ENCODE data around the gene C9orf72. TPM values are rescaled to one million over a fixed set of nuclear protein-coding genes. Genes with fewer than 3 reads are reported as not detected.

C9orf72 gene
- total and polyA plus RNA-seq, 9 of the 15 experiments (the other 6 are each of a cell fraction or from before 2014, with no cell fraction given) = 2.3 to 7.3 (median 4.1) TPM

- H3K4me3 ChIP-seq = no peak overlapping the region
- H4K20me1 ChIP-seq (replicated peaks; ENCODE audit: control insufficient read depth, insufficient read depth, low read length) = no peaks in the 10 kb centered on the region
- 0 out of 5 replicates have a peak, but pooled peaks cover 0 to 6% of the 10 kb centered on the region in 2 experiments for H3K27me3 ChIP-seq (ENCODE audit: control insufficient read depth in 2 of 2, insufficient read depth in 2 of 2, low read length in 2 of 2)
- ChIA-PET CTCF (ENCODE audit: low intra/inter-chr PET ratio) (no interaction called here), POLR2A (interaction anchor here (0.6 kb wide), 1 partner anchor 58 kb away, joined by 3 read pairs; no protein-coding TSS in a partner anchor)
- H3K4me1 ChIP-seq (replicated peaks in 1 of 2; ENCODE audit: control insufficient read depth in 2 of 2, insufficient read depth in 2 of 2, low read length in 2 of 2) = no peaks in the 10 kb centered on the region
- in situ Hi-C loops (cut with MboI) (no loop called here), intact Hi-C loops (cut with micrococcal nuclease) (no loop called here)
- no peaks in the 10 kb centered on the region for H3K79me2 ChIP-seq (ENCODE audit: control insufficient read depth, insufficient read depth, low read length)
- H3K9me1 ChIP-seq (ENCODE audit: control insufficient read depth, insufficient read depth, low read length) = no peaks in the 10 kb centered on the region
- no CpG with 5 or more reads among the region's 11 CpGs for WGBS (ENCODE audit: insufficient coverage, low coverage, missing lambda C conversion rate)
- no peak overlapping the region for H3K27ac ChIP-seq (ENCODE audit: extremely low read depth, low read depth, low read length)
- H3K9ac ChIP-seq (ENCODE audit: insufficient read depth in 1 of 2, low read depth in 2 of 2, low read length in 2 of 2) = no peak overlapping the region
- H3K4me2 ChIP-seq (ENCODE audit: insufficient read depth, low read length) = no peak overlapping the region
- no peak for TF ChIP-seq U2AF1 (optimal IDR thresholded peaks at IDR 0.05; ENCODE audit: low read depth, low read length)
- no peak for TF ChIP-seq CLOCK (CRISPR knock-in tag; IDR thresholded peaks at IDR 0.05; ENCODE audit: borderline replicate concordance)
- TF ChIP-seq THAP12 (CRISPR knock-in tag; IDR thresholded peaks at IDR 0.05) = no peak
- no peak for TF ChIP-seq UBTF (IDR thresholded peaks at IDR 0.05; ENCODE audit: borderline replicate concordance in 1 of 2, low read depth in 2 of 2, low read length in 2 of 2)
- no peak for TF ChIP-seq L3MBTL2 (IDR thresholded peaks at IDR 0.05)
- no peak for TF ChIP-seq NONO (IDR thresholded peaks at IDR 0.05; ENCODE audit: low read depth in 2 of 2, low read length in 1 of 2)
- no peak for TF ChIP-seq NFIX (CRISPR knock-in tag; IDR thresholded peaks at IDR 0.05; ENCODE audit: low read depth)
- no peak for TF ChIP-seq GABPB2 (CRISPR knock-in tag; conservative IDR thresholded peaks at IDR 0.05)
- no peak for TF ChIP-seq PRMT5 (CRISPR knock-in tag; IDR thresholded peaks at IDR 0.05)
- TF ChIP-seq ZBTB17 (CRISPR knock-in tag; IDR thresholded peaks at IDR 0.05) = no peak
- no peak for TF ChIP-seq ZBTB12 (CRISPR knock-in tag; IDR thresholded peaks at IDR 0.05)
- no peak for TF ChIP-seq KLF10 (CRISPR knock-in tag; IDR thresholded peaks at IDR 0.05)
- no peak for TF ChIP-seq ARNT (IDR thresholded peaks at IDR 0.05)
- H2AFZ ChIP-seq (ENCODE audit: low read depth, low read length) = no peak overlapping the region
- ATAC-seq (no peak), DNase-seq (ENCODE audit: extremely low read depth in 1 of 4, low spot score in 3 of 4) (no peak), FAIRE-seq (no peak)
- BruUV-seq (replicated peaks) = no TSS peak
- H3K9me3 ChIP-seq (replicated peaks; ENCODE audit: control insufficient read depth, insufficient read depth, low read depth, low read length) = no peaks in the 10 kb centered on the region
- no peaks in the 10 kb centered on the region for H3K36me3 ChIP-seq (ENCODE audit: control insufficient read depth, insufficient read depth, low read length)
Measured at GRCh38 chr9:27614551-27614950, 41.3 kb upstream of the C9orf72 start.

All from K562 (cell line).